ENCODE results near the gene HEPHL1.

DNA sequence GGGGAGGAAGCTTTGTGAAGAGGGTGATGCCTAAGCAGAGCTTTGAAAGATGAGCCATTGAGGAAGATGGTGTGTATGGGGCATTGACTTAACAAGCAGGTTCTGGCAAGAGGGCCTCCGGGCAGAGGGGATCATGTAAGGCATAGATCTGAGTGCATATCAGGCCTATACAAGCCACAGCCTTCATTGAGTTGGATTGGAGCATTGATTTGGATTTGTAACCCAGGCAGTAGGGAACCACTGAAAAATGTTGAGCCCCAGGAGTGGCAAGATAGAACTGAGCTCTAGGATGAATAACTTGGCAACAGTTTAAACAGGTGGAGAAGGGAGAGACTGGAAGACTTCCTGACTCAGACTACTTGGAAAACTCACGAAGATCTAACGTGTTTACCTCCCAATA is 128.9 kb downstream of the HEPHL1 start:
- TF ChIP-seq YY1 (IDR thresholded peaks at IDR 0.05; ENCODE audit: insufficient read depth, insufficient read length) (no peak), SUZ12 (IDR thresholded peaks at IDR 0.05; ENCODE audit: extremely low read depth, insufficient read depth, insufficient read length) (no peak), ZNF274 (IDR thresholded peaks at IDR 0.05; ENCODE audit: low read depth, low read length) (no peak)
